OCI-LY7 (cell line): ENCODE results near the gene TMTC1. TPM values are rescaled to one million over a fixed set of nuclear protein-coding genes. Genes with fewer than 3 reads are reported as not detected.

Experiments used
- BruUV-seq: library from RNA; stranded (reverse); fragments of 400-500 nt; replicated peaks from 2 replicates; lab custom pipeline; 2021; lab: Mats Ljungman, UMichigan
- CTCF ChIA-PET: fragments of 300-600 bp; sonication (Branson Sonifier 250); formaldehyde crosslinking; loops from one replicate; lab custom pipeline; 2022; ENCODE audit warnings: antibody characterized with exemption; ENCODE audit not compliant: unreplicated experiment; lab: Charles Lee
- POLR2A ChIA-PET: fragments of 300-600 bp; sonication (Branson Sonifier 250); formaldehyde crosslinking; loops from one replicate; lab custom pipeline; 2022; ENCODE audit warnings: antibody characterized with exemption; lab: Charles Lee
- DNase-seq: peaks from one replicate; pipeline ENCODE4 v3.0.0-alpha.2; 2015; ENCODE audit warnings: low spot score
- H2AFZ ChIP-seq: fragments of 200-600 bp; sonication (generic), shearing (Covaris generic); 2 replicates; pipeline ENCODE4 v1.6.1; 2014; ENCODE audit warnings: mild to moderate bottlenecking, antibody characterized with exemption, low read length, moderate library complexity
- H3K27ac ChIP-seq: fragments of 200-600 bp; sonication (generic); 2 replicates; pipeline ENCODE4 v1.5.1; 2014; ENCODE audit warnings: mixed run types, low read depth, mild to moderate bottlenecking, moderate library complexity, low read length, inconsistent platforms; ENCODE audit not compliant: poor library complexity, severe bottlenecking
- H3K36me3 ChIP-seq: fragments of 200-600 bp; sonication (generic); 2 replicates; pipeline ENCODE4 v1.6.1; 2014; ENCODE audit warnings: mild to moderate bottlenecking, antibody characterized with exemption, low read length, moderate library complexity, mixed read lengths; ENCODE audit not compliant: insufficient read depth
- H3K4me1 ChIP-seq: fragments of 200-600 bp; sonication (generic); 2 replicates; pipeline ENCODE4 v1.5.1; 2014; ENCODE audit warnings: mild to moderate bottlenecking, low read length; ENCODE audit not compliant: insufficient read depth, poor library complexity, severe bottlenecking
- H3K4me2 ChIP-seq: fragments of 200-600 bp; sonication (generic); 2 replicates; pipeline ENCODE4 v1.6.1; 2014; ENCODE audit warnings: mild to moderate bottlenecking, low read length
- H3K4me3 ChIP-seq: fragments of 200-600 bp; sonication (generic); 2 replicates; pipeline ENCODE4 v1.5.1; 2014; ENCODE audit warnings: mild to moderate bottlenecking, low read depth, low read length; ENCODE audit not compliant: poor library complexity, severe bottlenecking
- H3K79me2 ChIP-seq: fragments of 200-600 bp; sonication (generic); 2 replicates; pipeline ENCODE4 v1.6.1; 2016; ENCODE audit warnings: low read depth, mild to moderate bottlenecking, low read length, moderate library complexity, mixed read lengths; ENCODE audit not compliant: insufficient read depth
- H3K9me2 ChIP-seq: fragments of 200-600 bp; sonication (generic); 2 replicates; pipeline ENCODE4 v1.6.1; 2016; ENCODE audit warnings: mild to moderate bottlenecking, low read length, mixed read lengths; ENCODE audit not compliant: insufficient read depth
- H3K9me3 ChIP-seq: fragments of 200-600 bp; sonication (generic); 2 replicates; pipeline ENCODE4 v1.6.1; 2014; ENCODE audit warnings: mild to moderate bottlenecking, mixed run types, low read length, mixed read lengths
- H4K20me1 ChIP-seq: fragments of 200-600 bp; sonication (generic); 2 replicates; pipeline ENCODE4 v1.6.1; 2014; ENCODE audit warnings: mild to moderate bottlenecking, antibody characterized with exemption, low read length, moderate library complexity, mixed read lengths; ENCODE audit not compliant: insufficient read depth
- EZH2phosphoT487 ChIP-seq: fragments of 200-600 bp; sonication (generic); IDR thresholded peaks from 2 replicates; pipeline ENCODE4 v1.6.1; 2018; ENCODE audit warnings: low read depth, borderline replicate concordance, mild to moderate bottlenecking, mixed run types, antibody characterized with exemption, low read length, moderate library complexity, mixed read lengths
- intact Hi-C: fragments of 100-400 bp; cut with micrococcal nuclease; formaldehyde crosslinking; loops from one replicate; pipeline ENCODE4 v1.10.0; 2022; ENCODE audit not compliant: unreplicated experiment
- total RNA-seq, 2 experiments: library from RNA; depleted of rRNA in 1 of 2; stranded (reverse); fragments of >200 nt in 1 of 2; shearing (Covaris generic) in 1 of 2; gene quantifications; 2 replicates each; pipeline ENCODE4 v1.2.3, GENCODE V29; 2014 to 2022
- TF ChIP-seq, protein P1 (sequence below): fragments of 200-600 bp; sonication (generic); conservative IDR thresholded peaks from 2 replicates; pipeline ENCODE4 v1.5.1; 2014; ENCODE audit warnings: mild to moderate bottlenecking, antibody characterized with exemption, low read length, moderate library complexity, mixed read lengths

TMTC1 gene
- total RNA-seq, 2 experiments from 2014 or later, result not detected

DNA sequence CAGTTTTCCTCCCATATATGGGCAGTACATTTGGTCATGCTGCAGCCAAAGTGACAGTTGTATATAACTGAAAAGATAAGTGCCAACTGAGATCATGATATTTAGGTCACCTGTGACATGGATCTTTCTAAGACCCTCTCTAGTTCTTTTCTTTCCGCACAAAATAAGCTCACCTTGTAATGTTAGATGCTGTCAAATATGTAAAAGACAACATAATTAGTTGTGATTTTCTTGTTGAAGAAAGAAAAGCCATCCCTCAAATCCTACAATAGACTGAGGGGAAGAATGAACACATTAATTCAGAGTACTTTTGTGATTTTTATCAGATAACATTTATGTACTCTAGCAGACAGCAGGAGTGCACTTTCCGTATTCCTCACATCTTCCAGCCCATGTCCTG lies 323.7 kb downstream of the TMTC1 start:
- Histone ChIP-seq H3K4me3 (no peak overlapping the region), H3K36me3 (no peaks in the 10 kb centered on the region), H4K20me1 (no peaks in the 10 kb centered on the region), H3K9me2 (no peaks in the 10 kb centered on the region), H3K79me2 (no peaks in the 10 kb centered on the region), H3K27ac (no peak overlapping the region), H3K9me3 (no peaks in the 10 kb centered on the region), H3K4me2 (no peak overlapping the region), H2AFZ (no peak overlapping the region), H3K4me1 (no peaks in the 10 kb centered on the region)
- no TSS peak for BruUV-seq
- POLR2A ChIA-PET, result no interaction called here
- intact Hi-C loops, result no loop called here
- no peak for DNase-seq
- CTCF ChIA-PET, result no interaction called here
- TF ChIP-seq, protein P1, sequence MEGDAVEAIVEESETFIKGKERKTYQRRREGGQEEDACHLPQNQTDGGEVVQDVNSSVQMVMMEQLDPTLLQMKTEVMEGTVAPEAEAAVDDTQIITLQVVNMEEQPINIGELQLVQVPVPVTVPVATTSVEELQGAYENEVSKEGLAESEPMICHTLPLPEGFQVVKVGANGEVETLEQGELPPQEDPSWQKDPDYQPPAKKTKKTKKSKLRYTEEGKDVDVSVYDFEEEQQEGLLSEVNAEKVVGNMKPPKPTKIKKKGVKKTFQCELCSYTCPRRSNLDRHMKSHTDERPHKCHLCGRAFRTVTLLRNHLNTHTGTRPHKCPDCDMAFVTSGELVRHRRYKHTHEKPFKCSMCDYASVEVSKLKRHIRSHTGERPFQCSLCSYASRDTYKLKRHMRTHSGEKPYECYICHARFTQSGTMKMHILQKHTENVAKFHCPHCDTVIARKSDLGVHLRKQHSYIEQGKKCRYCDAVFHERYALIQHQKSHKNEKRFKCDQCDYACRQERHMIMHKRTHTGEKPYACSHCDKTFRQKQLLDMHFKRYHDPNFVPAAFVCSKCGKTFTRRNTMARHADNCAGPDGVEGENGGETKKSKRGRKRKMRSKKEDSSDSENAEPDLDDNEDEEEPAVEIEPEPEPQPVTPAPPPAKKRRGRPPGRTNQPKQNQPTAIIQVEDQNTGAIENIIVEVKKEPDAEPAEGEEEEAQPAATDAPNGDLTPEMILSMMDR, result no peak
- TF ChIP-seq EZH2phosphoT487, result no peak

DNA sequence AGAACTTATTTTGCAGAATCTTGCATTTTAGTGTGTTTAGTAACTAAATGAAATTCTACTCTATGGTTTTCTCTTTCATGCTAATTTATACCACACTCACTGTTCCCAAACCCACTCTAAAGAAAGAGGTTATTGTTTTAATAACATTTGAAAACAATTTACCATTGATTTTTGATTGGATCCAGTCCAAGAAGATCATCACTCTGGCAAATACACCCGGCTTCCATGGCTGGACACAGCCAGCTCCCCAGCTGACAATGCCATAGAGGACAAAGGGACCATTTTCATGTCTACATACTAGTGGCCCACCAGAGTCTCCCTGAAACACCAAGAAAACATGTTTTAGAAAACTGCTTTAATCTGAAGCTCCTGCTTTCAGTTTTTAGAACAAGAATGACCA lies 328.7 kb downstream of the TMTC1 start:
- TF ChIP-seq, protein P1, result no peak
- TF ChIP-seq EZH2phosphoT487, result no peak
- H3K27ac ChIP-seq, result no peak overlapping the region
- no peak for DNase-seq
- H3K36me3 ChIP-seq, result no peaks in the 10 kb centered on the region
- ChIA-PET CTCF (no interaction called here), POLR2A (interaction anchor here (0.7 kb wide), 1 partner anchor 915 kb away, joined by 3 read pairs; no protein-coding TSS in a partner anchor)
- H2AFZ ChIP-seq, result no peak overlapping the region
- no peaks in the 10 kb centered on the region for H3K9me2 ChIP-seq
- H3K4me2 ChIP-seq, result no peak overlapping the region
- intact Hi-C loops, result no loop called here
- no peak overlapping the region for H3K4me3 ChIP-seq
- H3K79me2 ChIP-seq, result no peaks in the 10 kb centered on the region
- H4K20me1 ChIP-seq, result no peaks in the 10 kb centered on the region
- H3K9me3 ChIP-seq, result no peaks in the 10 kb centered on the region
- H3K4me1 ChIP-seq, result no peaks in the 10 kb centered on the region
- BruUV-seq, result no TSS peak

DNA sequence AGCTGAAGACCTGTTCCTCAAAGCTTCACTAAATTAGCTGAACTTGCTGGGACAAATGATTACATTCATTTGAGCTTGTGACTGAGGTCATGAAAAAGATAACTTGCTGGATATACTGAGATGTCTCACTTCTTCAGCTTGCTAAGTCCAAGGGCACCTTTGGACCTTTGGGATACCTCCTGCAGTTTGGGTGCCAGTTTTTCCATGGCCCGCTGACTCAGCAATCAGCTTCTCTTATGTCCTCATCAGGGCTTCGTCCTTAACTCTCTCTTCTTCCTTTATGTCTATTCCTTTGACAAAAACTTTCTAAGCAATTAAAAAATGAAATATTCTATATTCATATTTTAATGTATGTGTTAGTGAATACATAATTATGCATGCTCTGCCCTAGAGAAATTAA lies 331.9 kb downstream of the TMTC1 start:
- ChIA-PET CTCF (no interaction called here), POLR2A (no interaction called here)
- Histone ChIP-seq H3K36me3 (no peaks in the 10 kb centered on the region), H3K4me1 (no peaks in the 10 kb centered on the region), H3K9me2 (no peaks in the 10 kb centered on the region), H3K27ac (no peak overlapping the region), H3K79me2 (no peaks in the 10 kb centered on the region), H3K9me3 (no peaks in the 10 kb centered on the region), H4K20me1 (no peaks in the 10 kb centered on the region), H2AFZ (no peak overlapping the region), H3K4me2 (no peak overlapping the region), H3K4me3 (no peak overlapping the region)
- intact Hi-C loops, result no loop called here
- TF ChIP-seq, protein P1, result no peak
- no peak for TF ChIP-seq EZH2phosphoT487
- no TSS peak for BruUV-seq
- no peak for DNase-seq
